GM18511 (cell line): ENCODE data around the gene TBL1X.

Source experiments
- ATAC-seq: cut with Tn5 transposase; IDR thresholded peaks from one replicate; pipeline ENCODE4 v1.9.1; 2021; ENCODE audit warnings: mild to moderate bottlenecking, moderate library complexity; ENCODE audit not compliant: unreplicated experiment

TBL1X gene

DNA sequence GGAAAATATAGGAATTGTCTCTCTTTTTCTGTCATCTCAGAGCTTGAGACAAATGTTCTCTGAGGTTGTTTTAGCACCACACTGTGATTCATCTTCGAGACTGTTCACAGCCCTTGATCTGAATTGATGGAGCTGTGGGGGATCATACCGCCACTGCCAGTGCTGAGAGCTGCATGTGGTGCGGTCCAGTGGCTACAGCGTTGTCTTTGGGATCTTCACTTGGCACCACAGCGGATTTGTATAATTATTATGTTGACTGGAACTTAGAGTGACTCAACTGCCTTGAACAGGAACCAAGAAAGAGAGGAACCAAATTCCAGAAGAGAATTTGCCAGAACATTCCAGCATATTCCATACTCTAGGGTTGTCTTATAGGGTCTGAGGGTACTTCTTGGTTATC is 29.1 kb downstream of the TBL1X start:
- ATAC-seq: no peak

DNA sequence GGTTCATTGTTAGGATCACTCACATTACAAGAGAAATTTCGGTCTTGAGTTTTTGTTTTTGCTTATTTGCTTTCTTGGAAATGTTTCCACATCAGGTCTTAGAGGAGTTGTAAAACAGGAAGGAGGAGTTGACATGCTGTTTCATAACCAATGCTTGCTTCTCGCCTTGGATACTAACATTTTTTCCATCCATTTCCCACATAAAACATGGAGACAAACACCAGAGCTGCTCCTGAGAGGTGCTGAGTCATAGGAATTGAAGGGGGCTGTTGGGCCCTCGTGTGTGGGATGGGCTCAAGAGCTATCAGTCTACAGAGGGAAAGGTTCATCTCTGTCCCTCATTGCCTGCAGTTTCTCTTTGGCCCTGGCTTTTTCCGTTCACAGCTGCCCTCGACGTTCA is 29.9 kb downstream of the TBL1X start:
- ATAC-seq: no peak

DNA sequence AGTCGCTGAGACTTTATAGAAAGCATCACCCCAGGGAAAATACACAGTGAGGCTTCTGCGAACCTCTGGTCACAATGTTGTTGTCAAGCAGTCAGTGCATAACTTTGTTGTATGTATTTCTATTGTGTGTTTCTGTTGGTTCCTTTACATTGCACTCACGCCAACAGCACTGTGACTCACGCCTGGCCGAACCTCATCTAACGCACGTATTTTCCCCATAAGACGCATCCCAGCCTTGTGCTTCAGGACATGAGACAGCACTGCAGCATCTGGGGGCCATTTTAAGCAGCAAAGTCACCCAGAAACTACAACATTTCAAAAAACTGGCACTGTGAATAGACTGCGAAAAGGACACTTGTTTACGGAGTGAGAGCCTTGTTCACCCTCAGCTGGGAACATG is 30.6 kb downstream of the TBL1X start:
- no peak for ATAC-seq

DNA sequence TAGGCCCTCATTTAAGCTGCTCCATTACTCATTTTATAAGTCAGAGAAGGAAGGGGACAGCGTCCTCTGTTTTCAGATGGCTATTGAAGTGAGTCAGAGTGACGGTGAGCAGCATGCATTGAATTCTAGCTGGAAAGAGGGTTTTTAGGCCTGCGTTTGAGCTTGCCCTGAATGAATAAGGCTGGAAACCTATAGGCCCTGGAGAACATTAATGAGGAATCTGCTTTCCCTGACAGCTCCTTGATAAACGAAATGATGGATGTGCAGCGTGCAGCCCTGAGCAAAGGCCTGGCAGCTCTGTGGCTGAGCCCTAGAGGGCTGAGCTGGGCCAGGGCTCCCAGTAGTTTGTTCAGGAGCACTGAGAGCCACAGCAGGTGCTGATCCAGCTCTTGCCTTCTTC is 33.4 kb downstream of the TBL1X start:
- ATAC-seq: no peak

GRCh38 chrX:9500584-9500983 is 35.7 kb downstream of the TBL1X start:
- no peak for ATAC-seq

DNA sequence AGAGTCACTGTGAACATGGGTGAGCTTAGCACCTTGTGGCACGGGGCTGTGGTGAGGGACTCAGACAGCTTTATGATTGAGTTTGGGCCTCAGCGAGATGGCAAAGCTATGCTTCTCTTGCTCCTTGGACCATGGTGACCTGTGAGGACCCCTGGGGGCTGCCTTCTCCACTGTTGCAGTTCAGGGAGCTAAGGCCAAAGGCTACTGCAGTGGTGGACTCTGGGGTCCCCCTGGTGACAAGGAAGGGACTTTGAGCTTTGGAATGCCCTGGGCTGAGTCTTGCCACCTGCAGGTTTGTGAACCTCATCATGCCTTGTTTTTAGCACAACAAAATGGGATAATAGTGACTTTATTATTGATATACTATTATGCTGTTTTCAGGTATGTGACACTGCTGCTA is 36.5 kb downstream of the TBL1X start:
- no peak for ATAC-seq

DNA sequence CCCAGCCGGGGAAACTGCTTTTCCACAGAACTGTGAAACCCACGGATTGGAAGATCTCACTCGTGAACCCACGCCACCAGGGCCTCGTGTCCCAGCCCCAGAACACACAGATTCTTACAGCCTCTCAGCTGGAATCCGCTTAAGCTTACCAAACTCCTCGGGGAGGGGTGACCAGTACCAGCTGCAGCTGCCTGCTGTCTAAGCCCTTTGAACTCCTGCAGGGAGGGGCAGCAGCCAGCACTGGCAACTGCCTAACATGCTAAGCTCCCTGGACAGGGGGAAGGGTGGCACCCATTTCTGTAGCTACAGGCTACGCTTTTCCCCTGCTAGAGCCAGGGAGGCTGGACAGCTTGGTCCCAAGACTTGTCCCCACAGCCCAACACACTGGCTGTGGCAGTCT is 38.4 kb downstream of the TBL1X start:
- no peak for ATAC-seq

DNA sequence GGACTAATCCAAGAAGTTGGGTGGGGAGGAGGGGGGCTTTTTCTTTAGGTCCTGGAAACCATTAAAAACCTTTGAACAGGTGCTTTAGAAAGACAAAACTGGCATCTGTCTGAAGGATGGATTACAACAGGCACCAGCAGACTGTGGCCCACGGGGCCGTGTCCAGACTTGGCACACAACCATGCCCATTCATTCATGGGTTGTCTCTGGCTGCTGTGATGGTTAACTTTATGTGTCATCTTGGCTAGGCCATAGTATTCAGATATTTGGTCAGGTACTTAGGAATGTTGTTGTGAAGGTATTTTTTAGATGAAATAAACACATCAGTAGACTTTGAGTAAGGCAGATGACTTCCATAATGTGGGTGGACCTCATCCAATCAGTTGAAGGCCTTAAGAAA is 45.5 kb downstream of the TBL1X start:
- no peak for ATAC-seq

DNA sequence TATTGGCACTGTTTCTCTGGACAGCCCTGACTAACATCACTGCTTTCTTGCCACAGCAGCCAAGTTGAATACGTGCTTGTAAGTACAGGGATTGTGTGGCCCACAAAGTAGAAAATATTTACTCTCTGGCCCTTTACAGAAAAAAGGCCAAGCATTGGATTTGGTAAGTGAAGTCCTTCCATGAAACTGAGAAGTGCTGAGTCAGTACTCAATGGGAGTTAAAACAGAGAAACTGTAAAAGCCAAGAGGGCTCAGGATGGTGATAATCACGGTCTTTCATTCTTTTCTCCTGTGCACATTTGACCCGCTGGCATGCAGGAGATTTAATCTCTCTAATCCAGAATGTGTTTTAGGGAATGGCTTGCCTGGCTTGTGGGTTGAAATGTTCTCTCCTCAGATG is 46.1 kb downstream of the TBL1X start:
- no peak for ATAC-seq

- ATAC-seq: no peak
Measured at GRCh38 chrX:9515489-9515888, 50.6 kb downstream of the TBL1X start.

DNA sequence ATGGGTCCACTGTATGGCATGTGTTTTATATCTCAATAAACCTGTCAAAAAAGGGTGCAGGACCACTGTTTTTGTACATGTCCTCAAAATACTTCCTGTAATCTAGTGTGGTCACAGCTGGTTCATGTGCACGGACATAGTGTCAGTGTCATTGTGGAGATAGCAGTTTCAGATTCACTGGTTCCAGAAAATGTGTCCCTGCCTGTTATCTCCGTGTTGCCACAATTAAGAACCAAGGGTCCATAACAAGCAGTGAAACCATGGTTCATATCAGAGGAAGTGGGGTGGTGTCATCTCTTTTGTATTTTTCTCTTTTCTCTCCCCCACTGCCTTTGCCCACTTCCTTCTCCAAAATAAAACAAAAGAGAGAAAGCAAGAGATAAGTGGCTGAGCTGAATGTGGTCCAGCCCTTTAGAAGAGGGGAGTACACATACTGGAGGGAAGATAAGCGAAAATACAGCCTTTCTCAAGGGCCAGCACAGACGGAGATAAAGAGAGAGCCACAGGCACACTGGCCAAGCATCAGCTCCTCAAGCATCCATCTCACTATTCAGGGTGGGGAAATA is 51.2 kb downstream of the TBL1X start:
- ATAC-seq: peak; percentile 67

- ATAC-seq: no peak
Measured at GRCh38 chrX:9516635-9517034, 51.8 kb downstream of the TBL1X start.

DNA sequence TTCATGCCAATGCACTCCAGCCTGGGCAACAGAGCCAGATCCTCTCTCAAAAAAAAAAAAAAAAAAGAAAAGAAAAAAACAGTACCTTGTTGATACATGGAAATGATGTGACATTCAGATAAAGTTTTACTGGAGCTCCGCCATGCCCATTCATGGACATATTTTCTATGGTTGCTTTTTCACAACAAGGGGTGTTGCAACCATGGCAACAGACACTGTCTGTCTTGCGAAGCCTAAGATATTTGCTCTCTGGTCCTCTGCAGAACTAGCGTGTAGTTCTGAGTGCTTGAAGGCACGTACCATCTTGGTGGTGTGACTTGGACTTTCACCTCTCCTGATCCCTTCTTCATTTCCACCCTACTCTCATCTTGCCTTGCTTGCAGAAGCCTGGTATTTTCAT is 53.2 kb downstream of the TBL1X start:
- no peak for ATAC-seq

DNA sequence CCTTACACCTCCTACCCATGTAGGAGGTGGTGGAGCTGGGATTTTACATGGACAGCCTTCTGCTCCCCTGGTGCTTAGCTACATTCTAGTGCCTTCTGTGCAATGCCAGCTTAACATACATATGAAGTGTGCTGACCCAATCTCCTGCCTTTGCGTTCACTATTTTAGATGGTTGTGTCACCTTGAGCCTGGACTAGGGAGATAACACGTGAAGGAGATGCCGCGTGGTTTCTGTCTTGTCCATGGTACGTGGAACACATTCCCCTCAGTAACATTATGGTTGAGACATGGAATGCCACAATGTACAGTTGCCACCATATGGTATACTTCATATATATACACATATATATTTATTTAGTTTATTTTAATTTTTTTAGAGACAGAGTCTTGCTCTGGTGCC is 54.0 kb downstream of the TBL1X start:
- no peak for ATAC-seq

DNA sequence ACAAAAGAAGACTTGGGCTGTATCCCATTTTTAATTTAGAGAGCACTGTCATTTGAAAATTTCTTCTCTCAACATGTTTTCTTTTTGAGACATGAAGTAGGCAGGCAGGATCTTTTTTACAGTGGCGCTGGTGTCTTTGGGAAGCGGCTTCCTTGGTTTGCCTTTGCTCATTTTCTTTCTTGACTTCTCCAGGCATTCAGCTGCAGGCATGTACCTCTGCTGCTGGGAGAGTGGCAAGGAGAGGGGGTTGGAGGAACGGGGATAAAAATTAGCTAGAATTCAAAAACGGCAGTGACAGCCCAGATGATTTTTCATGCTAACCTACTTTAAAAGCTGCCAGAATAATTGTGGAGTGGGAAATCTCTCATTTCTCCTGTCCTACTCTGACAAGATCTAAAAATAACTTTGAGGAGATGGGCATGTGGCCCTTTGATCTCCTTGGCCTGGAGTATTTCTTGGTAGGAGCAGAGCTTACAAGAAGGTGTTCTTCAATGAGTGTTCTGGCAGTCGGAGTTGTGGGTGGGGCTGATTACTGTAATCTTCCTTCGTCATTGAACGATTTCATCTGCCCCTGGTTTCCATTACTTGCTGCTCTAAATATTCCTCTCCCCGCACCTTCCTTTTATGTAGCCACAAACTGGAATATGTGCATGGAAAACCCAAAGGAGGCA is 54.8 kb downstream of the TBL1X start:
- ATAC-seq: no peak

DNA sequence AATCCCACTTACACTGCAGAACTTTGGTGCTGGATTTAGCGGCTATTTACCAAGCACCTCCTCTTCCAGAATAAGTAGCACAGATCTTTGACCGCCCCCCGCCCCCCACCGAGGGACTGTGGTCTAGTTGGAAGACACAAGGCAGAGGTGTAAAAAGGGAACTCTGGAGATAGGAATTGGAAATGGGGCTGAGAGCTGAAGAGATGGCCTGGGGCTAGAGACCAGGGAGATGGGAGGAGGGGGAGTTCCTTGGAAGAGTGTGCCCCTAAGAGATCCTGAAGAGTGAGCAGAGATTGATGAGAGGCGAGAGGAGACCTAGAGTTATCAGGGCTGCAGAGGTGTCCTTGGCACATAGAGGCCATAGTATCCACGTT is 55.3 kb downstream of the TBL1X start:
- no peak for ATAC-seq

- ATAC-seq: no peak
Measured at GRCh38 chrX:9522378-9523155, 57.7 kb downstream of the TBL1X start.

DNA sequence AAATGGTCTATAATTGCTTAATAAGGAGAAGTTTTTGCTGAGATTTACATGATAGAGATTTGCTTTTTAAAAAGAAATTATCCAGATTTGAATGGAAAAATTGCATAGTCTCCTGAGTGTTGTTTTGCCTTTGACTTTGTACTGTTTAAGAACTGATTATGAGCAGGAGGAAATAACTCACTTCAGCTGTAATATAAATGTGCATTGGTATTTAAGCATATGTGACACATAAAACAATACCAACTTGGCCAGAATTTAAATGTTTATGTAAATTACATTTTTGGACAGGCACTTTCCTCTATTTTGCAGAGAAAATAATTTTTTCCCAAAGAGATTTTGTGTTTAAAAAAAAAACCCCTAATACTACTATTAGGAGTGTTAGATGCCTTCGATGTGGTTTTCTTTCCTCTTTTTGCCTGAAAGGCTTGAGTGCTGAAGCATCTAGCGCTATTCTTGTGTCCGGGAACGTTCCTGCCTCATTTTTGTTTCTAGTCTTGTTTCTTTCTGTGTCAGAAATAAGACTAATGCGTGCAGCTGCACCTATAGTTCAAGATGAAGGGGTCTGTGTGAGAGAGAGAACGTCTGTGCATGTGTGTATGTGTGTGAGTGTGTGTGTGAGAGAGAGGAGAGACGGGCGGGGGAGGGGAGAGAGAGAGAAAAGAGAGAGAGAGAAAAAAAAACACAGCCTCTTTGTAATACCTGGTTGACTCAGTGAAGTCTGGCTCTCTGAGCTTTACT is 60.8 kb downstream of the TBL1X start:
- ATAC-seq: peak; percentile 44

GRCh38 chrX:9526965-9527364 is 62.1 kb downstream of the TBL1X start:
- ATAC-seq: no peak

DNA sequence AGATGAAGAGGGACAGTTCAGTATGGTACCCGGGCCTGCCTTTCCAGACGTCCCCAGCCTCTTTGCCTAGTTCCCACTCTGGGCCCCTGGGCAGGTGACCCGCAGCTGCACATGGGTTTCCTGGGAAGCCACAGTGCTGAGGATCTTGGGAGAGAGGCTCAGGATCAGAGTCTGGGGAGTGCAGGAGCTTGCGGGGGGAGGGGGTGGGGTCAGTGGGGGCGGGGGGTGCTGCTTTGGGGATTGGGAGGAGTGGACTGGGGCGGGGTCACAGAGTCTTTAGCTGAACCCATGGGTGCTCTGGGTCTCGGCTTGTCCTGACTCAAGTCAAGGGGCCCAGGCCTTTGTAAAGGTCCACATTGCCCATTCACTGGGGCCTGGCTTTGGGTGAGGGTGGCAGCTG is 63.6 kb downstream of the TBL1X start:
- no peak for ATAC-seq

DNA sequence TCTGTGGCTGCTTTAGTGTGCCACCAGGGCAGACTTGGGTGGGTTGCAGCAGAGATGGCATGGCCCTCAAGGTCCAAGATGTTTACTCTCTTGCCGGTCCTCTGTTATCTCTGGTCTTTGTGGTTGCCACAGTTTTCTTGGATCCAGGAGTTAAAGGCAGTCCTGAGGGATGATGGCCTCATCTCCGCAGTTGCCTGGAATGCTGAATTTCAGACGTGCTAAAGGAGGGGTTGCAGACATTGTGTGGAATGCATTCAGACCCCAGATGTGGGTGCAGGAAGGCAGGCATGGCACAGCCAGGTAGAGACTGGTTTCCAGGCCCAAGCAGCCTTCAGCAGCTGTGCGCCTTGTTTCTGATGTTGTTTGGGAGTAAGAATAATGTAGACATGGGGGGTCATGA is 64.4 kb downstream of the TBL1X start:
- no peak for ATAC-seq

GRCh38 chrX:9530848-9531274 is 66.0 kb downstream of the TBL1X start:
- peak; percentile 85 for ATAC-seq
